Endothelial cell of umbilical vein (primary cell): ENCODE data around the gene ARHGDIA.

Experiments
- CTCF ChIP-seq, 2 donors: IDR thresholded peaks; 1 replicate in 1 of 2; 2 replicates in 1 of 2; pipeline ENCODE4 v1.5.1; 2011; ENCODE audit warnings: low read length in 2 of 2, mild to moderate bottlenecking in 2 of 2, moderate library complexity in 2 of 2, control low read depth in 1 of 2, inconsistent platforms in 1 of 2, low read depth in 1 of 2; ENCODE audit not compliant: insufficient read depth in 1 of 2; ENCODE audit errors: extremely low read depth in 1 of 2
- EZH2 ChIP-seq: IDR thresholded peaks from 2 replicates; pipeline ENCODE4 v1.6.1; 2012; ENCODE audit warnings: borderline replicate concordance, low read depth, mild to moderate bottlenecking, moderate library complexity, low read length, inconsistent platforms; ENCODE audit not compliant: severe bottlenecking
- GATA2 ChIP-seq: IDR thresholded peaks from 2 replicates; pipeline ENCODE4 v1.7.0; 2011; ENCODE audit warnings: low read depth, mild to moderate bottlenecking, moderate library complexity, mixed read lengths, low read length; ENCODE audit not compliant: insufficient read length, insufficient read depth
- MAX ChIP-seq: IDR thresholded peaks from 2 replicates; pipeline ENCODE4 v1.6.1; 2011; ENCODE audit not compliant: insufficient read depth, insufficient read length
- MYC ChIP-seq: IDR thresholded peaks from one replicate; pipeline ENCODE4 v1.6.1; 2011; ENCODE audit warnings: mild to moderate bottlenecking, low read depth, low read length
- POLR2A ChIP-seq: IDR thresholded peaks from 2 replicates; pipeline ENCODE4 v1.6.1; 2012; ENCODE audit warnings: low read depth, mild to moderate bottlenecking, control low read depth, low read length
- POLR2AphosphoS5 ChIP-seq: IDR thresholded peaks from 2 replicates; pipeline ENCODE4 v1.6.1; 2012; ENCODE audit warnings: low read depth, mild to moderate bottlenecking, control low read depth, low read length, moderate library complexity; ENCODE audit not compliant: insufficient read depth

- TF ChIP-seq GATA2 (no peak), CTCF (IDR thresholded peaks at IDR 0.05; ENCODE audit: extremely low read depth in 1 of 2, insufficient read depth in 1 of 2, low read depth in 1 of 2, low read length in 2 of 2) (no peak), POLR2A (no peak), EZH2 (no peak), POLR2AphosphoS5 (no peak), MYC (no peak), MAX (no peak)
Measured at GRCh38 chr17:81852237-81852636, 18.9 kb downstream of the ARHGDIA start.
